Stimulated activated CD8-positive, alpha-beta memory T cell treated with anti-CD3 and anti-CD28 coated beads, Interleukin-4, amount 100 ng/mL, for 1 hour (primary cell): ENCODE results near the gene GPR17.

Source experiments
- DNase-seq, 2 donors: peaks; one replicate each; pipeline ENCODE4 v3.0.0-alpha.2; 2020; ENCODE audit warnings: low read depth in 2 of 2, low spot score in 1 of 2

The GPR17 gene

GRCh38 chr2:127683056-127683455 is 37.1 kb downstream of the GPR17 start:
- DNase-seq, result no peak

GRCh38 chr2:127683757-127684156 is 37.8 kb downstream of the GPR17 start:
- no peak for DNase-seq

- DNase-seq, result no peak
Observed at GRCh38 chr2:127685410-127686080, 39.6 kb downstream of the GPR17 start.

- no peak for DNase-seq
Observed at GRCh38 chr2:127688405-127688804, 42.5 kb downstream of the GPR17 start.

- DNase-seq, result no peak
Observed at GRCh38 chr2:127690696-127691095, 44.7 kb downstream of the GPR17 start.

GRCh38 chr2:127694986-127695385 is 49.0 kb downstream of the GPR17 start:
- DNase-seq, result no peak

GRCh38 chr2:127695491-127696472 is 49.8 kb downstream of the GPR17 start:
- DNase-seq, result peak in 1 of 2 donors; percentile 27

- no peak for DNase-seq
Observed at GRCh38 chr2:127697482-127698180, 51.7 kb downstream of the GPR17 start.

GRCh38 chr2:127698553-127699355 is 52.8 kb downstream of the GPR17 start:
- DNase-seq, result no peak

GRCh38 chr2:127700527-127701192 is 54.7 kb downstream of the GPR17 start:
- peak in 1 of 2 donors; percentile 10 for DNase-seq

GRCh38 chr2:127701193-127701650 is 55.3 kb downstream of the GPR17 start, which contains the start of gene SFT2D3:
Gene SFT2D3 (plus strand): TSS chr2:127701497. CDS start chr2:127701529, 32 bp downstream.
- peak; percentile 77 to 83 for DNase-seq

GRCh38 chr2:127701651-127702394 is 55.9 kb downstream of the GPR17 start:
- DNase-seq, result peak; percentile 49 to 62
